Right renal cortex interstitium (tissue), 3 donors: Measurements from ENCODE around the gene LRBA. TPM values are rescaled to one million over a fixed set of nuclear protein-coding genes. Genes with fewer than 3 reads are reported as not detected.
"Not testable (repeated sequence)": the region's sequence is repeated elsewhere in the genome, so short reads cannot be mapped to it uniquely, and the experiment has no call there.

Experiments used
- DNase-seq, 3 donors: peaks; one replicate each; pipeline ENCODE4 v3.0.0-alpha.2; 2013; ENCODE audit warnings: low read depth in 3 of 3, low spot score in 2 of 3
- polyA plus RNA-seq, 3 donors: library from polyadenylated mRNA; unstranded; fragments of 120-200 nt; gene quantifications; one replicate each; pipeline ENCODE4 v1.2.1, GENCODE V29; 2013; ENCODE audit not compliant: insufficient read length in 3 of 3

LRBA gene
- polyA plus RNA-seq, 3 donors: 73.2 to 74.5 (median 73.8) TPM

- no peak for DNase-seq
These were observed 331.2 kb downstream of the LRBA start for GRCh38 chr4:150683775-150684350.

GRCh38 chr4:150682126-150682525 lies 333.0 kb downstream of the LRBA start:
- DNase-seq: no peak

DNA sequence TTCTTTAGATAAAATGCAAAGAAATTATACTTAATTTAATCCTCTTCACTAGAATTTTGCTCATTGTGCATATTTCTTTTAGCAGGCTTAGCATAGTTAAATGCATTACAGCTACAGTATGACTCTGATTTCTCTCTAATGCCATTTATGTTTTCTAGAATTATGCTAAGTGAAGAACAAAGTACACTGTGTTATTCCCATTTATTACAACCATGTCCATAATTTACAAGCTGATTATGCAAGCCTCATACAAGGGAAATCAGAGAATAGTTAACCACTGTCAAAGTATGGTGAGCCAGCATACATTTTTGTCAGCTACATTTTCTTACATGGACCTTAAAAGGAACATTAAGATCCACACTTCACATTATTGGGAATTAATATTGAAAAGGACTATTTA lies 334.0 kb downstream of the LRBA start:
- DNase-seq: no peak

DNA sequence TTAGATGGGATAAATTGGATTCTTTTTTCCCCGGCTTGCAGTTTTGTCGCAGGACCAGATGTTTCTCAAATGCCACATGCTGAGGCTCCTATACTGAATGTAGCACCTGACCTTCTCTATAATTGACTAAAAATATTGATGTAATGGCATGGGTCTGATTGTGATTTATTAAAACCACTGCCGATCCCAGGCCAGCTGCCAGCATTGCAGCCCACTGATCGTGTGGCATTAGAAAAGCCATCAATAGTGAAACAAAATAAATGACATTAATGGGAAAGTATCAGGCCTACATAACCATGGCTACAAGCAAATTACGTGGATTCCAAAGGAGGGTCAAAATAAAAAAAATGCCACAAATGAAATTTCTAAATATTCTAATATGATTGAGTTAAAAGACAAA lies 334.4 kb downstream of the LRBA start:
- DNase-seq: no peak

- DNase-seq: no peak
These were observed 335.2 kb downstream of the LRBA start for GRCh38 chr4:150679765-150680343.

GRCh38 chr4:150679018-150679764 lies 335.9 kb downstream of the LRBA start:
- DNase-seq: no peak

DNA sequence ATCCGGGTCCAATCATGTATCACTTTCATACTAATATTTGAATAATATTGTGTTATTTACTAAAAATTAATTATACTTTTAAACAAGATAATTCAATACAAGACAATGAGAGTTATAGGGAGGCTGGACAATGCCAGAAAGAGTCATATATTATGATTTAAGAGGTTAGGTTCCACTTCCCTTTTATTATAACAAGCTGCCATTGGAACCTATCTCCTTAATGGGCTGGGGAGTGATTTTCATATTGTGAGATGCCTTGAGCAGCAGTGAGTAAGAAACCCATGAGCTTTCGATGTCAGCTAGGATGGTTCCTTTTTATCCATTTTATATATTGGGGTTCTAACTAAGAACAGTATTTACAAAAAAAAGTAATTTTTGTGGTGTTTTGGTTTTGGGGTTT lies 341.3 kb downstream of the LRBA start:
- no peak for DNase-seq

DNA sequence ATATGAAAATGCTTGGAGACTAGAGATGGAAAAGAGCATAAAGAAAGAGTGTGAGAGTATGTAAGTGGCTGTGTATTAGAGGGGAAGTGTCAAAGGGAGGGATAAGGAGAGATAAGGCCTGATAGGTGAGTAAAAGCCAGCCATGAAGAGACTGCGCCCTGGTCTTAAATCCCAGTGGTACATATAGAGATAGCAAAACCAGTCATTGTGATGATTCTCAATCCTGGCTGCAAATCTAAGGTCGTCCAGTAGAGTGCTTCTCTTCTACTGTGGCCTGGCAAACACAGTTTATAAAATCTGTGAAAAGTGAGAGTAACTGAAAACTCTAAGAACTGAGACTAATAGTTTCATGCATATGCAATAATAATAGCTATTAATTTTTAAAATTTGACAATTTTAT lies 346.3 kb downstream of the LRBA start:
- no peak for DNase-seq

DNA sequence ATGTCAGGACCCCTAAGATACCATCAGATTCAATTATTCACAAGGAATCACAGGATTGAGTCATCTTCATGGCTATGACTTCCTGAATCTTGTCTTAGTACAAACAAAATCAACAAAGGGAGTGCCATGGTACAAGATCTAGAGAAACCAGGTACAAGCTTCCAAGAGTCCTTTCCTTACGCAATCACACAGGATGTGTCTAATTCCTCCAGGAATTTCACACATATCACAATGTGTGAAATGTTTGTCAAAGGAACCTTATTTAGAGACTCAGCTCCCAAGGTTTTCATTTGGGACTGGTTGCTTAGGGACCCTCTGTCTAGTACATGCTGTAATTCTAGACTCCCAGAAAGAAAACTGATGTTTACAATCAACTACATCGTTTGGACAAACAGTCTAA lies 350.1 kb downstream of the LRBA start:
- DNase-seq: no peak

DNA sequence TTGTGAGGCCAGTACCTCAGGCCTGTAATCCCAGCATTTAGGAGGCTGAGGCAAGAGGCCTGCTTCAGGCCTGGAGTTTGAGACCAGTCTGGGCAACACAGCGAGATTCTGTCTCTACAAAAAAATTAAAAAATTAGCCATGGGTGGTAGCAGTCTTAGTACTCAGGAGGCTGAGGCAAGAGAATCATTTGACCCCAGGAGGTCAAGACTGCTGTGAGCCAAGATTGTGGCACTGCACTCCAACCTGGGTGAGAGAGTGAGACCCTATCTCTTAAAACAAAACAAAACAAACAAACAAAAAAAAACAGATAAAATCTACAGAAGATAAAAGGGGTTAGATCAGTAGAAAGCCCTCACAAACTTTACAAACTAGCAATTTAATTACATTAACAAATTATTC lies 352.4 kb downstream of the LRBA start:
- no peak for DNase-seq

DNA sequence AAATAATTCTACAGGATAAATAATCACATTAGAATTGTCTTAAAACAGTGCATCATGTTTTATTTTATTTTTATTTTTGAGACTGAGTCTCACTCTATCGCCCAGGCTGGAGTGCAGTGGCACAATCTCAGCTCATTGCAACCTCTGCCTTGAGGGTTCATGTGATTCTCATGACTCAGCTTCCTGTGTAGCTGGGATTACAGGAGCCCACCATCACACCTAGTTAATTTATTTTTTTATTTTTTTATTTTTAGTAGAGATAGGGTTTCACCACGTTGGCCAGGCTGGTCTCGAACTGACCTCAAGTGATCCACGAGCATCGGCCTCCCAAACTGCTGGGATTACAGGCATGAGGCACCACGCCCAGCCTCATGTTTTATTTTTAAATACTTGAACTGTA lies 353.5 kb downstream of the LRBA start:
- not testable (repeated sequence) for DNase-seq

GRCh38 chr4:150658258-150658657 lies 356.8 kb downstream of the LRBA start:
- DNase-seq: not testable (repeated sequence)

- no peak for DNase-seq
These were observed 358.2 kb downstream of the LRBA start for GRCh38 chr4:150656891-150657290.

GRCh38 chr4:150650751-150651150 lies 364.3 kb downstream of the LRBA start:
- DNase-seq: no peak

GRCh38 chr4:150648123-150648522 lies 367.0 kb downstream of the LRBA start:
- DNase-seq: no peak

GRCh38 chr4:150647008-150647407 lies 368.1 kb downstream of the LRBA start:
- no peak for DNase-seq

DNA sequence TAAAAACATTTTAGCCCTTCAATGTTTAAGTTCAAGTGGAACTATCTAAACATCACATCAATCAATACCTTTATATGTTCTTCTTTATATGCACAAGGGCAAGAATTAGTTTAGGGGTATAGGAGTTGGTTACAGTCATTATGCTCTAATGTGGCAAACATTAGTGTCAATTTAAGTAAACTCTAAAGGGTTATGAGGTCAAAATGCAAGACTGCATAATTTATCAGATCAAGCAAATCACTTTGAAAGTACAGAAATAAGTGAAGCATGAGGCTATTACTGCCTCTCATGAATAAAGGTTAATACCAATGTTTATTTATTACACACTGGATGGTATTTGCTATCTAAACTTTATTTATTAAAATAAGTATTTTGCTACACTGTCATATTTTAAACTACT lies 373.5 kb downstream of the LRBA start:
- DNase-seq: no peak

DNA sequence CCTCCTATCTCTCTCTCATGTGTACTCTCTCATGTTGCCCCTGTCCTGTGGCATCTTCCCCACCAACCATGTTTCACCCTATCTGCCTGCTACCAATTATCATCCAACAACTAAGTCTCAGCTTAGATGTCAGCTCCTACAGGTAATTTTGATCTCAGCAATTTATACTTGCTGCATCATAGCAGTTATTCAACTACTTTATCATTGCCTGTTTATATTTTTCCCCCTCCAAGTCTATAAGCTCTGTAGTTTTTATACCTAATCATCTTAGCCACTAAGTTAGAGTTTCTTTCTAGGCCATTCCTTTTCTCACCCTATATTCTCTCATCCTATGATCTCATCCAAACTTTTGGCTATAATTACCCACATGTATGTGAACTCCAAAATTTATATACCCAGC lies 382.4 kb downstream of the LRBA start:
- no peak for DNase-seq

- no peak for DNase-seq
These were observed 387.0 kb downstream of the LRBA start for GRCh38 chr4:150628073-150628472.

- DNase-seq: no peak
These were observed 390.1 kb downstream of the LRBA start for GRCh38 chr4:150625033-150625432.

DNA sequence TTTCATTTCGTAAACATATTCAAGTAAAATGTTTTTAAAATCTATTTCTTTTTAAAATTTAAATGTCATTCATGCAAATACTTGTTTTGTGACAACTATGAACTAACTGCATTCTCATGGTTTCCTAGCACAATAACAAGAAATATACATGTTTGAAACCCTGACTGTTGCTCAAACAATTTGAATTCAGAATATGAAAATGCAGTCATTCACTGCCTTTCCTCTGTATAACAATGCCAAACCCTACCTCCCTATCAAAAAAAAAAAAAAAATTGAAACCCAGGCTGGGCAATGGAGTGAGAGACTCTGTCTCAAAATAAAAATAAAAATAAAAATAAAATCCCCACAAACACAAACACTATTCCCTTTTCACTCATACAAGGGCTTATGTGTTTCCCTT lies 391.0 kb downstream of the LRBA start:
- DNase-seq: no peak

DNA sequence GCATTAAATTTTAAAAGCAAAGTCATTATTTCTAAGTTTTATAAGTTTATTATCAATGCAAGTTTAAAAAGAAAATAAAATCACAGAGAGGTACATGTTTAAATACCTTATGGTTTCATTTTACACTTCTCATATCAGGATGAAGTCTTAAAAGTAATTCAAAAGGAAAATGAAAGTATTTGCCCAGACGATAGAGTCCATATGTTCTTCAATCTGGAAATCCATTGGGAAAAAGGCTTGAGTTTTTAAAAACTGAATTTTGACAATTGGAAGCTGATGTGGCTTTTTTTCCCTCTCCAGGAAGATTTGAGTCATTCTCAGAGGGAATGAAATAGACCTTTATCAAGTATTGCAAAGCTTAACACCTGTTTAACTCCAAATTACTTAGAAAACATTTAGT lies 396.0 kb downstream of the LRBA start:
- no peak for DNase-seq
